Transverse colon (tissue), 4 donors: ENCODE measurements around the gene NRIP2. TPM values are rescaled to one million over a fixed set of nuclear protein-coding genes. Genes with fewer than 3 reads are reported as not detected.

ENCODE experiments used
- DNase-seq: peaks from one replicate; pipeline ENCODE4 v3.0.0-alpha.2; 2019
- H3K27ac ChIP-seq, 4 donors: fragments of 200-600 bp; sonication (generic); 2 replicates each; pipeline ENCODE4 v1.5.1; 2016 to 2018; ENCODE audit warnings: inconsistent platforms in 4 of 4
- H3K27me3 ChIP-seq: fragments of 200-600 bp; sonication (generic); 2 replicates; pipeline ENCODE4 v1.5.1; 2017; ENCODE audit warnings: inconsistent platforms
- H3K36me3 ChIP-seq, 4 donors: fragments of 200-600 bp; sonication (generic); 2 replicates each; pipeline ENCODE4 v1.5.1; 2017 to 2019; ENCODE audit warnings: inconsistent platforms in 4 of 4
- H3K4me1 ChIP-seq, 4 donors: fragments of 200-600 bp; sonication (generic); 2 replicates each; pipeline ENCODE4 v1.5.1; 2017 to 2020; ENCODE audit warnings: inconsistent platforms in 4 of 4
- H3K4me3 ChIP-seq, 4 donors: fragments of 200-600 bp; sonication (generic); 1 replicate in 1 of 4; 2 replicates in 3 of 4; pipeline versions ENCODE4 v1.5.1 to v1.6.1; 2017 to 2019; ENCODE audit warnings: inconsistent platforms in 4 of 4
- H3K9me3 ChIP-seq, 2 donors: fragments of 200-600 bp; sonication (generic); 2 replicates each; pipeline ENCODE4 v1.5.1; 2017 to 2019; ENCODE audit warnings: inconsistent platforms in 2 of 2
- EP300 ChIP-seq: sonication (generic); formaldehyde crosslinking; IDR thresholded peaks from one replicate; pipeline ENCODE4 v1.6.1; 2017; ENCODE audit warnings: antibody characterized with exemption, low read depth
- POLR2A ChIP-seq: fragments of 450-650 bp; IDR thresholded peaks from one replicate; pipeline ENCODE4 v1.6.1; 2016; ENCODE audit warnings: antibody characterized with exemption, mild to moderate bottlenecking, moderate library complexity
- POLR2AphosphoS5 ChIP-seq, 3 donors: sonication (generic); formaldehyde crosslinking; IDR thresholded peaks; one replicate each; pipeline ENCODE4 v1.6.1; 2016; ENCODE audit warnings: antibody characterized with exemption in 3 of 3
- WGBS, 2 donors: methylation state at CpG; one replicate each; pipeline ENCODE4 v1.1.5; 2018; ENCODE audit warnings: low coverage in 1 of 2; 5-methylcytosine and 5-hydroxymethylcytosine counted together
- in situ Hi-C, 4 donors: fragments of 200-750 bp; cut with MboI; loops; one replicate each; pipeline versions ENCODE4 v1.15.0 to v1.15.1; 2017; ENCODE audit warnings: low sequenced_read_pairs in 3 of 4, low pct_ligation_motif_present in 1 of 4, low pct_unique_long_range_greater_than_20kb in 1 of 4
- intact Hi-C: fragments of 100-400 bp; cut with DNase I; formaldehyde crosslinking; loops from one replicate; pipeline ENCODE4 v1.15.1; 2023; ENCODE audit warnings: low total_unique reads
- total RNA-seq, 4 donors: library from RNA; depleted of rRNA; stranded (reverse); fragments of >200 nt; gene quantifications; one replicate each; pipeline ENCODE4 v1.1.0, GENCODE V29; 2016
- TF ChIP-seq, protein P1 (sequence below), 5 experiments: fragments of 200-600 bp in 3 of 5; fragments of 450-650 bp in 2 of 5; sonication (generic) in 3 of 5; IDR thresholded peaks; 1 replicate in 2 of 5; 2 replicates in 3 of 5; pipeline ENCODE4 v1.5.1; 2016 to 2017; ENCODE audit warnings: antibody characterized with exemption in 5 of 5, inconsistent platforms in 3 of 5, mild to moderate bottlenecking in 2 of 5, moderate library complexity in 1 of 5

NRIP2 gene
- total RNA-seq, 4 donors from 2014 or later = 0.14 to 0.32 (median 0.20) TPM; not detected in 1

DNA sequence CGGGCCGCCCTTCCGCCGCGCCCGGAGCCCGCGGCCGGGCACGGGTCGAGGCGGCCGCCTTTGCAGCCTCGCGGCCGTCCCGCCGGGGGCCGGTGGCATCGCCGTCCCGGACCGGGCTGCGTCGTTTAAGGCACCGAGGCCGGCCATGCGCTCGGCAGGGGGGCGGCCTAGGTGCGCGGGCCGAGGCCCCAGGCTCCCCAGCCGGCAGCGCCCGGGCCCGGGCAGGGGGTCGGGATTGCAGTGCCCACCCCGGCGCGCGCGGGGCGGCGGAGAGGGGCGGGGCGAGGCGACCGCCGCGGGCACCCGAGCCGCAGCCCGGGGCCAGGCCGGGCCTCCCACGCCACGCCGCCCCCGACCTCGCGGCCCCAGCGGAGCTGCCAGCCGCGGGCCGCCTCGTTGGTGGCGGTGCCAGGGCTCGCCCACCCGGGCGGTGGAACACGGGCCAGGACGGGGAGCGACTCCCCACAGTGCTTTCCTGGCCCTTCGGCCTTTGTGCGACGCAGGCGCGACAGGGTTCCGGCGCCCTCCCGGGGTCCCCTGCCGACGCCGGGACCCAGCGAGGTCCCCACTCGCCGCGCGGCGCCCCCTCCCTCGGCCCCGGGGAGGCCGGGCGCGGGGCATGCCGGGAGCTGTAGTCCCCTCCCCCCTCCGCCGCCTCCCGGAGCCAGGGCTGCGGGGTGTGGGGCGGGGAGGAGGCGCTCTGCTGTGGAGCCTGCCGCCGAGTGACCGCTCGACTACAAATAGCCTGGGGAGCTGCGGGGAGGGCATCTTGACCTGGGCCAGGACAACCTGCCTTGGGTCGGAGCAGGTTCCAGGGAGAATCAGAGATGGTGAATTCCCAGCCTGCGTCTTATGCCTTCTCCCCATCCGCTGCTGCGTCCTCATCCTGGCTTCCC is 39.3 kb downstream of the NRIP2 start:
- no peaks in the 10 kb centered on the region for H3K27me3 ChIP-seq
- WGBS, 2 donors = 1% methylated on average over 73 of the region's 111 CpGs; no CpG with 5 or more reads in 1 of the 2 donors
- intact Hi-C loops (no loop called here), in situ Hi-C loops (no loop called here)
- peak overlapping the region; percentile 90 to 93 (median 92) for H3K27ac ChIP-seq
- H3K4me1 ChIP-seq = peaks cover 0 to 21% (median 18%) of the 10 kb centered on the region in 4 donors
- TF ChIP-seq POLR2AphosphoS5 (IDR thresholded peaks at IDR 0.05) = peak; percentile 31 to 57 (median 50)
- TF ChIP-seq, protein P1, sequence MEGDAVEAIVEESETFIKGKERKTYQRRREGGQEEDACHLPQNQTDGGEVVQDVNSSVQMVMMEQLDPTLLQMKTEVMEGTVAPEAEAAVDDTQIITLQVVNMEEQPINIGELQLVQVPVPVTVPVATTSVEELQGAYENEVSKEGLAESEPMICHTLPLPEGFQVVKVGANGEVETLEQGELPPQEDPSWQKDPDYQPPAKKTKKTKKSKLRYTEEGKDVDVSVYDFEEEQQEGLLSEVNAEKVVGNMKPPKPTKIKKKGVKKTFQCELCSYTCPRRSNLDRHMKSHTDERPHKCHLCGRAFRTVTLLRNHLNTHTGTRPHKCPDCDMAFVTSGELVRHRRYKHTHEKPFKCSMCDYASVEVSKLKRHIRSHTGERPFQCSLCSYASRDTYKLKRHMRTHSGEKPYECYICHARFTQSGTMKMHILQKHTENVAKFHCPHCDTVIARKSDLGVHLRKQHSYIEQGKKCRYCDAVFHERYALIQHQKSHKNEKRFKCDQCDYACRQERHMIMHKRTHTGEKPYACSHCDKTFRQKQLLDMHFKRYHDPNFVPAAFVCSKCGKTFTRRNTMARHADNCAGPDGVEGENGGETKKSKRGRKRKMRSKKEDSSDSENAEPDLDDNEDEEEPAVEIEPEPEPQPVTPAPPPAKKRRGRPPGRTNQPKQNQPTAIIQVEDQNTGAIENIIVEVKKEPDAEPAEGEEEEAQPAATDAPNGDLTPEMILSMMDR (IDR thresholded peaks at IDR 0.05) = no peak
- H3K4me3 ChIP-seq = peak overlapping the region; percentile 85 to 94 (median 92)
- DNase-seq = peak; percentile 86
- no peaks in the 10 kb centered on the region for H3K9me3 ChIP-seq
- peaks cover 0 to 24% (median 9%) of the 10 kb centered on the region in 4 donors for H3K36me3 ChIP-seq

DNA sequence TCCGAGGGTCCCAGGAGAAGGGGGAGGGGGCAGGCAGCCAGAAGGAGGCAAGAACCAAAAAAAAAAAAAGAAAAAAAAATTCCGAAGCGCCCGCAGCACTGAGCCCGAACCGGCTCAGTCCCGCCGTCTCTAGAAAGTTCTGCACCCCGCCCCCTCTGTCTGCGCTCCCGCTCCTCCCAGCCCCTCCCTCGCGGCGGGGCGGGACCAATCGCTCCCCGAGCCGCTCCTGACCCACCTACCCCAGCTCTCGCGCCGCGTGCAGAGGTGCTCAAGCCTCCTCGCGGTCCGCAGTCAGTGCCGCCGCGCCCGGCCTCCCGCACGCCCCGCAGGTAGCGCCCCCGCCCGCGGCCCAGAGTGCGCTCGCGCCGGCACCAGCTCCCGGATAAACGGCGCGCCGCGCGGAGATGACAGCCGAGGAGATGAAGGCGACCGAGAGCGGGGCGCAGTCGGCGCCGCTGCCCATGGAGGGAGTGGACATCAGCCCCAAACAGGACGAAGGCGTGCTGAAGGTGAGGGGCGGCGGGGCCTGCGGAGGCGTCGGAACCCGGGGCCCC is 40.0 kb downstream of the NRIP2 start, which contains the start of gene FKBP4:
FKBP4 (plus strand) TSS at position 235 of the 554 bp plus-strand sequence; CDS start at position 405, 170 bp downstream.
- in situ Hi-C loops = no loop called here
- 0% methylated on average over 31 of the region's 63 CpGs; no CpG with 5 or more reads in 1 of the 2 donors for WGBS, 2 donors
- TF ChIP-seq, protein P1 (IDR thresholded peaks at IDR 0.05) = no peak
- peak; percentile 76 for TF ChIP-seq POLR2A
- peak; percentile 89 to 93 (median 90) for TF ChIP-seq POLR2AphosphoS5 (IDR thresholded peaks at IDR 0.05)
- TF ChIP-seq EP300 = no peak

DNA sequence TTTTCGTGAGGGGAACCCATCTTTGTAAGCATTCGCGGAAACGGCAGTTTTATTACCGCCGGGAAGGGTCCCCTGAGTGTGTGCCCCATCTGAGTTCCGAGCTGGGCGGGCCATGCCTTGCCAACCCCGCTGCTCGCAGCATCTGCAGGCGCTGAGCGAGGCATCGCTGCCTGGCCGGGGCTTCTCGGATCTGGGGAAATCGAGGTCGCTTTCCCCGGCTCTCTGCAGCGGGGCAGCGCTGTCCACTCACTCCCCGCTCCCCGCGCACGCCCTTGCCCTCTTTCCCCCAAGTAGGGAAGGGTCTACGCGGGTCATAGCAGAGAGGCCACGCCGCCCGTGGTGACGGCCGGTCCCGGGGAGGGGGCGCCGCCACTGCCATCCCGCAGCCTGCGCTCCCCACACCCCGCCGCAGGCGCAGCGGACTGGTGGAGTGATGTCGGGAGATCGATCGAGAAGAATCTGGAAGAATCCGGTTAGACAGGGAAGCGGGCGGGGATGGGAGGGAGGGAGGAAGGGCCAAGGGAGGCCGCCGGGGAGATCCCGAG is 40.6 kb downstream of the NRIP2 start:
- Histone ChIP-seq H3K27ac (peak overlapping the region; percentile 90 to 93 (median 92)), H3K27me3 (no peaks in the 10 kb centered on the region), H3K4me3 (peak overlapping the region; percentile 34 to 93 (median 88)), H3K9me3 (no peaks in the 10 kb centered on the region), H3K36me3 (peaks cover 0 to 12% (median 4%) of the 10 kb centered on the region in 4 donors), H3K4me1 (peaks cover 0 to 21% (median 18%) of the 10 kb centered on the region in 4 donors)
- peak; percentile 26 for DNase-seq
- intact Hi-C loops = no loop called here
- in situ Hi-C loops = no loop called here
- TF ChIP-seq POLR2AphosphoS5 (IDR thresholded peaks at IDR 0.05) (peak in 1 of 3 donors; percentile 14), EP300 (no peak)
- WGBS, 2 donors = 3 to 8% methylated on average over 8 to 43 of the region's 49 CpGs

More for the DNA sequence above, 40.0 kb downstream of the NRIP2 start, which contains the start of gene FKBP4:
- no peaks in the 10 kb centered on the region for H3K27me3 ChIP-seq
- peak within 1 kb of the TSS; percentile 85 to 94 (median 92) for H3K4me3 ChIP-seq
- H3K36me3 ChIP-seq = peaks cover 0 to 17% (median 7%) of the 10 kb centered on the region in 4 donors
- peak within 1 kb of the TSS; percentile 90 to 93 (median 92) for H3K27ac ChIP-seq
- intact Hi-C loops = no loop called here
- no peaks in the 10 kb centered on the region for H3K9me3 ChIP-seq
- peaks cover 0 to 21% (median 18%) of the 10 kb centered on the region in 4 donors for H3K4me1 ChIP-seq
- peak; percentile 95 for DNase-seq

DNA sequence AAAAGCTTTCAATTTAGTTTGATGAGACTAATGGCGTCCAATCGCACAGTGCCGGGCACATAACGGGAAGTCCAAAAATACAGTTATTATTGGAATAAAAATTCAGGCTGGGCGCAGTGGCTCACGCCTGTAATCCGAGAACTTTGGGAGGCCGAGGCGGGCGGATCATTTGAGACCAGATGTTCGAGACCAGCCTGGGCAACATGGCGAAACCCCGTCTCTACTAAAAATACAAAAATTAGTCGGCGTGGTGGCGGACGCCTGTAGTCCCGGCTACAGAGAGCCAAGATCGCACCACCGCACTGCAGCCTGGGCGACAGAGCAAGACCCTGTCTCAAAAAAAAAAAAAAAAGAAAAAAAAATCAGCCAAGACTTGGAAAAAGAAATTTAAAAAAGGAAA is 41.3 kb downstream of the NRIP2 start:
- H3K4me3 ChIP-seq = no peak overlapping the region
- no peak for DNase-seq
- no peaks in the 10 kb centered on the region for H3K27me3 ChIP-seq
- peaks cover 0 to 6% (median under 1%) of the 10 kb centered on the region in 4 donors for H3K36me3 ChIP-seq
- H3K4me1 ChIP-seq = peaks cover 0 to 21% (median 18%) of the 10 kb centered on the region in 4 donors
- intact Hi-C loops = no loop called here
- H3K27ac ChIP-seq = no peak overlapping the region
- TF ChIP-seq, protein P1 (IDR thresholded peaks at IDR 0.05) = no peak
- TF ChIP-seq POLR2A (no peak), POLR2AphosphoS5 (IDR thresholded peaks at IDR 0.05) (no peak), EP300 (no peak)
- in situ Hi-C loops = no loop called here
- H3K9me3 ChIP-seq = no peaks in the 10 kb centered on the region
- WGBS, 2 donors = 85 to 94% methylated on average over 7 to 21 of the region's 21 CpGs
